Activated CD8-positive, alpha-beta memory T cell treated with anti-CD3 and anti-CD28 coated beads, Interleukin-2, amount 50 U/mL, for 24 hours (primary cell): ENCODE data around the gene TOX2.
"Not testable (repeated sequence)": the region's sequence is repeated elsewhere in the genome, so short reads cannot be mapped to it uniquely, and the experiment has no call there.

Source experiments
- DNase-seq: peaks from one replicate; pipeline ENCODE4 v3.0.0-alpha.2; 2020; ENCODE audit errors: extremely low read depth

The TOX2 gene

DNA sequence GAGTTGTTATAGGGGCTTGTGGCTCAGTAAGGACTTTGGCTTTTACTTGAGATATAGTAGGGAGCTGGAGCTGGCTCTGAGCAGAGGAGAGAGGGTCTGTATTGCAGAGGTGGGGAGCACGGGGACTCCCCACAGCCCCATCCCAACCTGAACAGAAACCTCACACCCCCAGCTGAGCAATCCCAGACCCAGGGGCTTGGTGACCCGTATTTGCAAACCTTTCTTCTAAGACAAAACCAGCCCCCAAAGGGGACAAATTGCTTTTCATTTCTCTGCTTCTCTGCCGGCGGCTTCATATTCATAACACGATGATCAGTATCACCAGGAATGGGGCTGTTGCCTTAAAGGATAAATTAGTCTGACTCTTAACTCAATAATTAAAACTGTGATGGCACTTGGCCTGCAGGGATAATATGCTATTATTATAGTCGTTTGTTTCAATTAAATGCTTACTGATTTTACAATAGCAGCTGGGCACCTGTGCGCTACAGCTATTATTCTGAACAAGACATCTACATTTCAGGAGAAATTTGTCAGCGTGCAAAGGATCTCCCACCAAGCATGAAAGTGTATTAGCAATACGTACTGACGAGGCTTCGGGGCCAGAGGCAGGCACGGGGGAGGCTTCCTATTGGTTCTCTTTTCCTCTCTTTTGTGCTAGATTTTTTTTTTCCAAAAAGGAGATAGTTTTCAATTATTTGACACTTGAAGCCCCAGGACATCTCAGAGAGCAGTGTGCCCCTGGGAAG is 118.1 kb downstream of the TOX2 start:
- no peak for DNase-seq

- no peak for DNase-seq
Measured at GRCh38 chr20:44033344-44033743, 118.7 kb downstream of the TOX2 start.

- no peak for DNase-seq
Measured at GRCh38 chr20:44033873-44034272, 119.2 kb downstream of the TOX2 start.

GRCh38 chr20:44034451-44034850 is 119.8 kb downstream of the TOX2 start:
- no peak for DNase-seq

DNA sequence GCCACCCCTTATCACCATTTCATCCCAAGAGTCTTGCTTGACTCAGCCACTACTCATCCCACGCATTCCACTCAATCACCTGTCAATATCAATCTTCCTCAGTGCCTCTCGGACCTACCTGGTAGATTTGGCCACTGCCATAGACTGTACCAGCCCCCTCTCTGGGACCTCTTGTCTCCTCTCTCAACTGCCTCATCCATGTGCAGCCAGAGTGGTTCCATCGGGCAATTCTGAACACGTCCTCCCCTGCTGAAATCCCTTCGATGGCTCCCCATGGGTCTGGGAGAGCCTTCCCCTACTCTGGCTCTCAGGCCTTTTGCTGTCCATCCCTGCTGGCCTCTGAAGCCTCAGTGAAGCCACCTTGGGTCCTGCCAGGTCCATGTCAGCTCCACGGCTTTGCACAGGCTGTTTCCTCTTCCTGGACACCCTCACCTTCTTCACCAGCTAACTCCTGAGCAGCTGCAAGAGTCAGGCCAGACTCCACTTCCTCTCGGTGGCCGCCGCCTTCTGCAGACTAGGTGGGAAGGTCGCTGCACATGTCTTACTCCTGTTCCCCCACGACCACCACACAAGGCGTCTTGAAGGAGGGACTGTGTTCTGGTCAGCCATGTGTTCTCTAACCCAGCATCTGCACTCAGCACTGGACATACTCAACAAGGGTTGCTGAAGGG is 120.4 kb downstream of the TOX2 start:
- DNase-seq: no peak

DNA sequence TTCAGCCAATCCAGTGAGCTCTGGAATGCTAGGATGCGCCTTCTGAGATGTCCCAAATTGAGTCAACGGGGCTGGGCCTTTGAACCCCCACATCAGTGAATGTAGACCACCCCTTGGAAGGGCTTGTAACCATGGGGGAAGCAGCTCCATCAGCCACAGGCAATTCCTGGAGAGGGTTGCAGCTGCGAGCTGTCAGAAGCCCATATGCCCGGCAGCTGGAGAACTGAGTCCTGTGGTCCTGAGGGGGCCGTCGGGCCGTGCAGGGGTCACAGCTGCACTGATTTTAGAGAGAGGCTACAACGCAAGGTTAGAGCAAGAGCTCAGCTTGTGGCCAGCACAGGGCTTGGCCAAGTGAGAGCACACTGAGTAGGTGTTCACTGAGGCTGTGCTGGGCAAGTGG is 121.3 kb downstream of the TOX2 start:
- DNase-seq: no peak

GRCh38 chr20:44036441-44036840 is 121.8 kb downstream of the TOX2 start:
- no peak for DNase-seq

- no peak for DNase-seq
Measured at GRCh38 chr20:44038681-44039123, 124.0 kb downstream of the TOX2 start.

DNA sequence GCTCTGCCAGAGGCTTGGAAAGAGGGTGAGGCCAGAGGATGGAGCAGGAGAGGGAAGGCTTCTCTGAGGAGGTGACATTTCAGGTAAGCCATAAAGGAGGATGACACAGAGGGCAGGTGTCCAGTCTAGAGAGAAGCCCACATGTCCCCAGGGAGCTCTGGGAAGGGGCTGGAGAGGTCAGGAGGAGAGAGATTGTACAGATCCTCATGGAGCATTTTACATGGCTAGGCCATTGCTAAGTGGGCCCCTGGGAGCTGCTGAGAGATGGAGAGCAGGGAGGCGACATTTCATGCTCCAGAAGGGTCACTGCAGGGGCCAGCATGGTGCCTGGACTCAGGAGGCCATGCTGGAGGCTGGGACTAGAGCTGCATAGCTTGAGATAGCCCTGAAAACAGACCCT is 124.5 kb downstream of the TOX2 start:
- DNase-seq: no peak

DNA sequence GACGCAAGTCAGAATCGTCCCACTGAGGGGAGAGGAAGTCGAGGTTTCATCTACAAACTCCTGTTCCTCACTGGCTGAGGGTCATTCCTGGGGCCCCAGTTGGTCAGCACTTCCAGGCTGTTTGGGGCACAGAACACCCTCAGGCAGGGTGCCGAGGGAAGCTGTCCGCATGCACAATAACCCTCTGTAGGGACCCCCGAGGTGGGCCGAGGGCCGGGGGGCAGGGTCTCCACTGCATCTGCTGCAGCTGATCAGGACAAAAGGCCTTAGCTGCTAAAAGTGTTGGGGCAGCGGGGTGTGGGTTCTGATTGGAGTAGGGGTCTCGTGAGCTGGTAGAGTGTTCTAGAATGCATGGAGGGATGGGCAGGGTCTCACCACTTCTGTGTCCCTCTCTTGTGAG is 125.1 kb downstream of the TOX2 start:
- DNase-seq: no peak

GRCh38 chr20:44040202-44040915 is 125.7 kb downstream of the TOX2 start:
- no peak for DNase-seq

DNA sequence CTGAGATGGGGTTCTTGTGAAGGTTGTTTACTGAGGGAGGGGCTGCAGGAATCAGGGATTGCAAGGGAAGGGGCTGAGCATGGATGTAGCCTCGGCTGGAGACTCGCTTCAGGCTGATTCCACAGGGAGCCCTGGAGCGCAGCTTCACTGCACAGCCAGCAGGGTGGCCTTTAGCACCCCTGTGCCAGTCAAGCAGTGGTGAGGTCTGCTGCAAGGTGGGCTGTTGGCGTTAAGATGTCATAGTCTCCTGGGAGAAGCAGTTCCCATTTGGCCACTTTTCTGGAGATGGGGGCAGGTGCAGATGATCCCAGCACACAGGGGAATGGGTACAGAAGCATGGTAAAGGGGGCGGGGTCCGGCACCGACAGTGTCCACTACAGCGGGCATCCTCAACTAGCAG is 126.3 kb downstream of the TOX2 start:
- DNase-seq: no peak

- DNase-seq: not testable (repeated sequence)
Measured at GRCh38 chr20:44044712-44045111, 130.1 kb downstream of the TOX2 start.

GRCh38 chr20:44050327-44050726 is 135.7 kb downstream of the TOX2 start:
- no peak for DNase-seq

GRCh38 chr20:44050925-44051660 is 136.4 kb downstream of the TOX2 start:
- no peak for DNase-seq

- DNase-seq: no peak
Measured at GRCh38 chr20:44051661-44052000, 137.0 kb downstream of the TOX2 start.

DNA sequence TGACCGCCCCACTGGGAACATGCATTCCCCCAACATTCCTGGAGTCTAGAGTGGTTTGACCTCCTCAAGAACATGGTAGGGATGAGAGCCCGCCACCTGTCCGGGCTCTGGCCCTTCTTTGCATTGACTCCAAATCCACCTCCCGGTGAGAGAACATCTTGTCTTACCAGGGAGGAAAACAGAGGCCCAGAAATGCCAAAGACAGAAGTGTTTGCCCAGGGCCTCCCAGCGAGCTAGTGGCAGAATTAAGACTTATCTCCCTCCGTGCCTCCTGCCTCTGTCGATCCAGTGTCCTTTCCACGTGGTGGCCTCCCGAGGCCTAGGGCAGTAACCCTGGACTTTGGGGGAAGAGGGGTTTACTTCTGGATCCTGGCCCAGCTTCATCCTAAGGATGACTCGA is 137.5 kb downstream of the TOX2 start:
- no peak for DNase-seq

DNA sequence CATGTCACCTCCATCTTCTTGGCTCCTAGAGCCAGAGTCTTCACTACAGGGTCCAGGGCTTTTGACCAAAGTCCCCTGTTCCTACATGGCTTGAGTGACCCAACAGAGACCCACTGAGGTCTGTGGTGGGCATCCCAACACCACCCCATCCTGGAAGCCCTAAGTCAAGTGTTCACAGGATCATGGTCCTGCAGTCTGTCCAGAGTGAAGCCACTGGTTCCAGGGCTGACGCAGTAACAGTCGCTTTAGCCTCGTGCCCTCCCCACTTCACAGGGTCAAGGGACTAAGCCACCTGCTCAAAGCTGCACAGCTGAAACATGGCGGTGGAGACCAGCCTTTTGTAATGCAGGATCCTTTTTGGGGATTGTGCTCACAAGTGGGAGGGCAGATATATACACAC is 138.4 kb downstream of the TOX2 start:
- DNase-seq: no peak

DNA sequence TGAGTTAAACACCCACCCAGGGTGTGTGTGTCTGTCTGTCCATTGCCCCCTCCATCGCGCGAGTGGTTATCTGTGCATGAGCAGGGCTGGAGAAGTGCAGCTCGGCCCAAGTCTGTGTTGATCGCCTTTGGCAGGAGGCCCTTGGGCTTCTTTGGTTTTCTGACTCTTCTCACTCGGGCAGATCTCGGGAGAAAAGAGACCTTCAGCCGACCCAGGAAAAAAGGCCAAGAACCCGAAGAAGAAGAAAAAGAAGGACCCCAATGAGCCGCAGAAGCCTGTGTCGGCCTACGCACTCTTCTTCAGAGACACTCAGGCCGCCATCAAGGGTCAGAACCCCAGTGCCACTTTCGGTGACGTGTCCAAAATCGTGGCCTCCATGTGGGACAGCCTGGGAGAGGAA is 139.5 kb downstream of the TOX2 start:
- no peak for DNase-seq

DNA sequence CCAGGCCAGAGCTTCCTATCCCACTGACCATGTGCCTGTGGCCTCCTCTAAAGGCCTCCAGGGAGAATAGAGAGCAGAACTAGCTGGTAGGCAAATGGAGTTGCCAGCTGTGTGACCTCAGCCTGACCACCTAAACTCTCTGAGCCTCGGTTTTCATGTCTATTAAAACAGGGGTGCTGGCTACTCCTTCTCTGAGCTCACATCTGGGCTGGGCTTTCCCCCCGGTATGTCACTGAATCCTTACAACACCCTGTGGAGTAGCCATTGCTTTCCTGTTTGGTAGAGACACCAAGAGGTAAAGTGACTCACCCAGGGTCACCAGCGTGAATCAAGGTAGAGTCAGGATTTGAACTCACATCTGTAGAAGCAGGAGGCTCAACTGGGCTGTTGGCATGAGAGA is 140.2 kb downstream of the TOX2 start:
- no peak for DNase-seq

DNA sequence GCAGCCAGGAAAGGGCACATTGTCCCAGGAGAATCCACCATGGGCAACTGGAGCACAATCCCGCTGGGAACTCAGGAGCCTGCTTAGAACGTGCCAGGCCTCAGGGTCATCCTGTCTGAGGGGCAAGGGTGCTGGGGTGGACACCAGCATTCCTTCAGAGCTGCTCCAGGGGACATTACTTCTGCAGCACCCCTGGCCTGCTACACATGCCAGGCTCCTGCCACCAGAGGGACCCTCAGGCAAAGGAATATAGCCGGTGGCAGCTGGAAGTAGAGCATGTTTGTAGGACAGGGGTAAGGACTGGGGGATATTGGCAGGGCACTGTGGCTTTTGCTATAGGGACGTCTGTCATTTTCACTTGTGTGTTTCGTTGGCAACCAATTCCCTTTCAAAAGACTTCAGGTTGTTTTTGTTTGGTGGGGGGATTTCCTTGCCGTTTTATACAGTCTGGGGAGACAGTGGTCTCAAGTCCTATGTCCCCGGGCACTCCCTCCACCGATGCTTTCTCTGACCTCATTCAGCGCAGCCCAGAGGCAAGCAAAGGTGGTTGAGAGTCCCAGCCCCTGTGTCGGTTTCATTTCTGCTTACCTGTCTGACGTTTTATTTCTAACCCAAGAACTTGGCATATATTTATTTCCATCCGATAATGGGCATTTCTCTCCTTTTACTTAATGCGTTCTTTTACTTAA is 141.5 kb downstream of the TOX2 start:
- DNase-seq: no peak
